Measurements from ENCODE around the gene ATCAY.

ATCAY gene

DNA sequence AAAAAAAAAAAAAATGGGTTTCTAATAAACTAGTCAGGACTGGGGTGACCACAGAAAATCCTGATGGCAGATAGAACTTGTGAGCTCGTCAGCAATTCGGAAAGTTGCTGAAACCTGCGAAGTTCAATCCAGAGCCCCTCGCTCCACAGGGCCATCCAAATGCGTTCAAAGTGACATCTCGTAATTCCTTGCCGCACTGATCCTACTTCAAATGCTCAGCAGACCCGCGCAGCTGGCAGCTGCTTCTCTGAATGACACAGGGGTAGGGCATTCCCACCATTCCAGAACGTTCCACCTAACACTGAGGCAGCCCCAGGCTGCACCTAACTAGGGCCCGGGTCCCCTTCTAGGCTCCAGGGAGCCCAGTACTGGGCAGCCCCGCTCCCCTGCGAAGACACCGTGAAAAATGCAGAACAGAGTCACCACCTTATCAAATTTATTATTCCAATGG lies 95.2 kb downstream of the ATCAY start:
- no peak for DNase-seq

DNA sequence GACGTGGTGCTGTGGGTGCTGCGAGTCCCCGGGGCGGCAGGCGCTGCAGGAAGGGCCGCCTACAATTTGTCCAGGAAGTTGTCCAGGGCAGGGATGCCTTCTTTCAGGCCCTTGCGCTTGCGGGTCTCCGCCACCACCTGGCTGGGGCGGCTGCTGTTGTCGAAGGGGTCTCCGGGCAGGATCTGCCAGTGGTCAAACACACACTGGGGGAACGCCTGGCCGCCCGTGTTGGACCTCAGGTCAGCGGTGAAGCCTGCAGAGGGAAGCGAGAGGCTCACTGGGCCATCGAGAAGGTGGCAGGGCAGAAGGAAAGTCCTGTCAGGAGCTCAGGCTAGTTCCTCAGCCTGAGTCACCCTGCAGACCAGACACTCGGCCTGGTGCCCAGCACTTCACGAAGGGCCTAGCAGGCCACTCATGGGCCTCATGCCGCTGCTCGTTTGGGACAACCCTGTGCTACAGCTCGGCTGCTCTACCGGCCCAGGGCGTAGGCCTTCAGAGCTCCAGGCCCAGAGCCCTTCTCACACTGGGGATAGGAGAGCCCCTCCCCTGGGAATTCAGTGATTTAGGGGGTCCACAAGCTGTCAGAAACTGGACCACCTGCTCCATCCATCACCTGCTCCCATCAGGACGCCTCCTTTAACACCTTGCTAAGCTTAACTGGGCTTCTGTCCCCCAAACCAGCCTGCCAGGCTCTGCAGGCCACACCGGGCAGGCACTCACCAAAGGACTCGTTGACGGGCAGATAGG lies 96.2 kb downstream of the ATCAY start:
- no peak for DNase-seq

Measured in activated effector memory CD4-positive, alpha-beta T cell treated with anti-CD3 and anti-CD28 coated beads, Interleukin-2, amount 50 U/mL, for 16 hours (primary cell).